Frontal cortex (tissue), 4 donors: ENCODE results near the gene GJB1. TPM values are rescaled to one million over a fixed set of nuclear protein-coding genes. Genes with fewer than 3 reads are reported as not detected.
"Not testable (repeated sequence)": the region's sequence is repeated elsewhere in the genome, so short reads cannot be mapped to it uniquely, and the experiment has no call there.

ENCODE experiments used
- DNase-seq, 2 donors: peaks; one replicate each; pipeline ENCODE4 v3.0.0; 2012; ENCODE audit warnings: low spot score in 2 of 2
- FAIRE-seq: peaks from 2 replicates; lab custom pipeline; 2012; peaks lifted over from hg19 to GRCh38; lab: Jason Lieb, UNC
- total RNA-seq: library from RNA; depleted of rRNA; stranded (reverse); fragments of >200 nt; gene quantifications from one replicate; pipeline ENCODE4 v1.2.3, GENCODE V29; 2014
- donor health status: control.
- donor health status: control.
- donor health status: control.

Gene GJB1
- total RNA-seq, 1 donor from 2014 or later = not detected

DNA sequence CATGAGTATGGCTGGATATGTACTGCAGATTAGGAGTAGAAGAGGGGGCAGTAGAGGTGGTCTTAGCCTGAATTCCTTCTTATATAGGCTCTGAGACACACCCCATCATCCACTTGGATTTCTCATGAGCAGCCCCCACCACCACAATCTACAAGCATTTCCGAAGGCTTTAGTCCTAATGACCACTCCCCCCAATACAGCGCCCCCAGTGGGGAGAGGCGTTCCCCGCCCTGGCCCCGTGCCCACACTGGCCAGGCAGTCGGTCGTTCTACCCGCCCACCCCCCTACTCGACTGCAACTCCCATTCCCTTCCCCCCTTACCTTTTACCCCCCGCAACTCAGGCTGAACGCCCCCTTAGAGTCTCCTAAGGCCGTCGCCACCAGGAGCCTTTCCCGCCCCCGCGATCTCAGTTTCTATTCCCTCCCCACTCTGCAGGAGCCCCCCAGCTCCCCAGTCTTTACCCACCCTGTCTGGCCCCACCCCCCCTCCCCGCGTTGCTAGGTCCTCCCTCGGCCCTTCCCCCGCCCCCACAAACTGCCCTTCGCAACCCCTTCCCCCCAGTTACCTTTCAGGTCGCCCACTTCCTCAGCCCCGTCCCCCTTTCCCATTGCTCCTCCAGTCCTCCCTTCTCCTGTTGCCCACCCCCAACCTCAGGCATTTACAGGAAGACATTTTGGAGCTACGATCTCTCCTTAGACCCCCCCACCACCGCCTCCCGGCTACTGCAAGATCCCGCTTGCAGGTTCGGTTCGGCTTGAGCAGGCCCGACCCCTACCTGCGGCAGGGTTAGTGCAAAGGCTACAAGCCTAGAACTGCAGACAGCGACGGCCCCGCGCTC lies 30.4 kb downstream of the GJB1 start:
- DNase-seq = peak in 1 of 2 donors; percentile 36
- no peak for FAIRE-seq

DNA sequence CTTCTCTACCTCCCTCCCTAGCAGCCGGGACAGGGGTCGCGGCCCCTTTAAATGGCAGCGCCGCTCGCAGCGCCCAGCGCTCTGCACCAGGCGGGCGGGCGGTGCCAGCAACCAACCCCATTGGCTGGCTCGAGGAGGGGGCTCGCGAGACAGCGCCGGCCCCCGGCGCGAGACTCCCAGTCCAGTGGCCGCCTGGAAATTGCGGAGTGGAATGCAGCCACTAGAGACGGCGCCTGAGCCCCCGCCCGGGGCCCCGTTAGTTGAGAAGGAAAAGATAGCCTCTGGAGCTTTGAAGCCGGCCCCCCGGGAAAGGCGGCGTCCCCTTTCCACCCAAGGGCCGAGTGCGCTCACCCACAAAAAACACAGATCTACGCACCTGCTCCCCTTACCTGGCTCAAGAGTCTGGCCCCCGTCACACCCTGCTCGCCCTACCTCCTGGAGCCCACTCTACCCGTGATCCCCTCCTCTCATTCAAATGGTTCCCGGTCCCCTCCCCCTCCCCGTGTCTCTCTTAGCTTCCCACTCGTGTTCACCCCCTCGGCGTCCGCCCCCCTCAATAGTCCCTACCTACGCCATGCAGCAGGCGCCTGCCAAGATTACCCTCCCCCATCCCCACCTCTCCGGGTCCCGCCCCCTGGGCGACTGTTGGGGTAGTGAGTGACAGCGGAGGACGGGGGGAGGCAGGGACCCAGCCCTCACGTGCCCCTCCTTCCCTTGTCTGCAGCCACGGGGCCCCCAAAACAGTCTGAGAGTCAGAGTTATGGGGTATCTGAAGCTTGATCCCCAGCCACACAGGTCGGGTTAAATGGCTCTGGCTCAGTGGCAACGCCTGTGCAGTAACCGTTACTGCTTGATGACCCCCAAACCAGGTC lies 31.3 kb downstream of the GJB1 start, which contains the start of gene ZMYM3:
TSS of gene ZMYM3 (minus strand) at position 49 of the 872 bp plus-strand sequence. CDS start 885 bp downstream, outside the sequence.
- peak; percentile 79 to 80 for DNase-seq
- FAIRE-seq = no peak

- FAIRE-seq = no peak
Observed at GRCh38 chrX:71256051-71256450, 33.0 kb downstream of the GJB1 start.

DNA sequence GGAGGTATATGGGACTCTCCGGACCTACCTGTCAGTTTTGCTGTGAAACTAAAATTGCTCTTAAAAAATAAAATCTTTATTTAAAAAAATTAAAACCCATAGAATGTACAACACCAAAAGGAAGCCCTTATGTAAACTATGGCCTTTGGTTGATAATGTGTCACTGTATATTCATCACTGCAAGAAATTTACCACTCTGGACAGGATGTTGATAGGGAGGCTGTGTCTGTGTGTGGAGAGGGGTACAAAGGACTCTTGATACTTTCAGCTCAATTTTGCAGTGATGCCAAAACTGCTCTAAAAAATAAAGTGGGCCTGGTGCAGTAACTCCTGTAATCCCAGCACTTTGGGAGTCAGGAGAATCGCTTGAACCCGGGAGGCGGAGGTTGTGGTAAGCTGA lies 33.8 kb downstream of the GJB1 start:
- FAIRE-seq = no peak
- no peak for DNase-seq

More at GRCh38 chrX:71256051-71256450, 33.0 kb downstream of the GJB1 start:
- DNase-seq = no peak

DNA sequence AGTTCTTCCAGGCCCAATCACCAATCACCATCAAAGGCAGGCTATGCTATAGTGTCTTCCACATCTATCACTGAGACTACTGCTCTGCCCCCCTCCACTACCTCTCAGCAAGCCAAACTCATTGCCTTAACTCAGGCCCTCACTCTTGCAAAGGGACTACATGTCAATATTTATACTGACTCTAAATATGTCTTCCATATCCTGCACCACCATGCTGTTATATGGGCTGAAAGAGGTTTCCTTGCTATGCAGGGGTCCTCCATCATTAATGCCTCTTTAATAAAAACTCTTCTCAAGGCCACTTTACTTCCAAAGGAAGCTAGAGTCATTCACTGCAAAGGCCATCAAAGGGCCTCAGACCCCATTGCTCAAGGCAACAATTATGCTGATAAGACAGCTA lies 45.6 kb downstream of the GJB1 start:
- DNase-seq, FAIRE-seq: not testable (repeated sequence)

DNA sequence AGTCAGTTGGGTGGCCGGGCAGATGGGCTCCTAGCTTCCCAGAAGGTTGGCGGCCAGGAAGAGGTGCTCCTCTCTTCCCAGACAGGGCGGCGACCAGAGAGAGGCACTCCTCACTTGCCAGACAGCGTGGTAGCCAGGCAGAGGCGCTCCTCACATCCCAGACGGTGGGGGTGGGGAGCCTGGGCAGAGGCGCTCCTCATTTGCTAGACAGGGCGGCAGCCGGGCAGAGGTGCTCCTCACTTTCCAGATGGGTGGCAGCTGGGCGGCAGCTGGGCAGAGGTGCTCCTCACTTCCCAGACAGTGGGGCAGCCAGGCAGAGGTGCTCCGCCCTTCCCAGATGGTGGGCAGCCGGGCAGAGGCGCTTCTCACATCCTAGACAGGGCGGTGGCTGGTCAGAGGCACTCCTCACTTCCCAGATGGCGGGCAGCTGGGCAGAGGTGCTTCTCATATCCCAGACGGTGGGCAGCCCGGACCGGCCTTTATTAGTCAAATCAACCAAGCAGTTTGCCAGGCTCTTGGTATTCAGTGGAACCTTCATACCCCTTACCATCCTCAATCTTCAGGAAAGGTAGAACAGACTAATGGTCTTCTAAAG lies 46.9 kb downstream of the GJB1 start:
- no peak for FAIRE-seq
- no peak for DNase-seq

DNA sequence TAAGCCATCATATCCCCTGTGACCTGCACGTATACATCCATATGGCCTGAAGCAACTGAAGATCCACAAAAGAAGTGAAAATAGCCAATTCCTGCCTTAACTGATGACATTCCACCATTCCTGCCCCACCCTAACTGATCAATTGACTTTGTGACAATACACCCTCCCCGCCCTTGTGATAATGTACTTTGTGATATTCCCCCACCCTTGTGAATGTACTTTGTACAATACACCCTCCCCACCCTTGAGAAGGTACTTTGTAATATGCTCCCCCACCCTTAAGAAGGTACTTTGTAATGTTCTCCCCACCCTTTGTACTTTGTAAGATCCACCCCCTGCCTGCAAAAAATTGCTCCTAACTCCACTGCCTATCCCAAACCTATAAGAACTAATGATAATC lies 49.3 kb downstream of the GJB1 start:
- not testable (repeated sequence) for FAIRE-seq

More for the DNA sequence above, 49.3 kb downstream of the GJB1 start:
- DNase-seq = not testable (repeated sequence)

Other genes starting within 250 kb of the GJB1 start
- 62.8 TPM for gene SNX12, start 154.9 kb upstream of the GJB1 start, total RNA-seq
- gene FOXO4, start 127.4 kb upstream of the GJB1 start, total RNA-seq = 3.7 TPM
- not detected for gene CXorf65, start 116.5 kb upstream of the GJB1 start, total RNA-seq
- not detected for gene IL2RG, start 111.6 kb upstream of the GJB1 start, total RNA-seq
- gene MED12, start 104.6 kb upstream of the GJB1 start, total RNA-seq = 11.4 TPM
- gene NLGN3, start 78.4 kb upstream of the GJB1 start, total RNA-seq = 15.1 TPM
- gene ZMYM3, start 30.9 kb downstream of the GJB1 start, total RNA-seq = 19.6 TPM
- gene NONO, start 60.4 kb downstream of the GJB1 start, total RNA-seq = 402 TPM
- 0.41 TPM for gene ITGB1BP2, start 78.5 kb downstream of the GJB1 start, total RNA-seq
- gene TAF1, start 143.1 kb downstream of the GJB1 start, total RNA-seq = 46.9 TPM